ENCODE measurements around the gene RABGAP1L.

The RABGAP1L gene

GRCh38 chr1:174939775-174940545 is 780.6 kb downstream of the RABGAP1L start:
- DNase-seq (ENCODE audit: low read depth), result no peak

GRCh38 chr1:174940646-174941175 is 781.4 kb downstream of the RABGAP1L start:
- DNase-seq (ENCODE audit: low read depth), result no peak

- DNase-seq (ENCODE audit: low read depth), result no peak
These were observed 783.4 kb downstream of the RABGAP1L start for GRCh38 chr1:174942547-174943255.

- no peak for DNase-seq (ENCODE audit: low read depth)
These were observed 786.7 kb downstream of the RABGAP1L start for GRCh38 chr1:174946031-174946430.

GRCh38 chr1:174949061-174949460 is 789.7 kb downstream of the RABGAP1L start:
- no peak for DNase-seq (ENCODE audit: low read depth)

GRCh38 chr1:174949645-174950044 is 790.3 kb downstream of the RABGAP1L start:
- no peak for DNase-seq (ENCODE audit: low read depth)

- no peak for DNase-seq (ENCODE audit: low read depth)
These were observed 794.2 kb downstream of the RABGAP1L start for GRCh38 chr1:174953285-174954072.

GRCh38 chr1:174954073-174954460 is 794.7 kb downstream of the RABGAP1L start:
- DNase-seq (ENCODE audit: low read depth), result no peak

GRCh38 chr1:174954671-174955669 is 795.6 kb downstream of the RABGAP1L start:
- DNase-seq (ENCODE audit: low read depth), result no peak

GRCh38 chr1:174956086-174956485 is 796.8 kb downstream of the RABGAP1L start:
- DNase-seq (ENCODE audit: low read depth), result no peak

- DNase-seq (ENCODE audit: low read depth), result no peak
These were observed 797.7 kb downstream of the RABGAP1L start for GRCh38 chr1:174956976-174957375.

GRCh38 chr1:174957829-174958228 is 798.5 kb downstream of the RABGAP1L start:
- no peak for DNase-seq (ENCODE audit: low read depth)

GRCh38 chr1:174958396-174958795 is 799.1 kb downstream of the RABGAP1L start:
- no peak for DNase-seq (ENCODE audit: low read depth)

- no peak for DNase-seq (ENCODE audit: low read depth)
These were observed 801.0 kb downstream of the RABGAP1L start for GRCh38 chr1:174960362-174960761.

- no peak for DNase-seq (ENCODE audit: low read depth)
These were observed 804.3 kb downstream of the RABGAP1L start for GRCh38 chr1:174963529-174964125.

GRCh38 chr1:174964261-174964971 is 805.1 kb downstream of the RABGAP1L start:
- no peak for DNase-seq (ENCODE audit: low read depth)

GRCh38 chr1:174964972-174965361 is 805.6 kb downstream of the RABGAP1L start:
- DNase-seq (ENCODE audit: low read depth), result no peak

GRCh38 chr1:174965362-174966007 is 806.2 kb downstream of the RABGAP1L start:
- DNase-seq (ENCODE audit: low read depth), result no peak

GRCh38 chr1:174966008-174966572 is 806.8 kb downstream of the RABGAP1L start:
- no peak for DNase-seq (ENCODE audit: low read depth)

Data from stimulated activated CD8-positive, alpha-beta memory T cell treated with anti-CD3 and anti-CD28 coated beads, Interleukin-12 subunit alpha, Interleukin-12 subunit beta, amount 100 ng/mL, for 4 hours (primary cell).